UCSD-AML1 (cell line): ENCODE data around the gene MYBPC2.
"Not testable (repeated sequence)": the region's sequence is repeated elsewhere in the genome, so short reads cannot be mapped to it uniquely, and the experiment has no call there.

Experiments
- DNase-seq: peaks from one replicate; lab custom pipeline; 2025; ENCODE audit not compliant: unreplicated experiment; lab: John Stamatoyannopoulos, UW

The MYBPC2 gene

DNA sequence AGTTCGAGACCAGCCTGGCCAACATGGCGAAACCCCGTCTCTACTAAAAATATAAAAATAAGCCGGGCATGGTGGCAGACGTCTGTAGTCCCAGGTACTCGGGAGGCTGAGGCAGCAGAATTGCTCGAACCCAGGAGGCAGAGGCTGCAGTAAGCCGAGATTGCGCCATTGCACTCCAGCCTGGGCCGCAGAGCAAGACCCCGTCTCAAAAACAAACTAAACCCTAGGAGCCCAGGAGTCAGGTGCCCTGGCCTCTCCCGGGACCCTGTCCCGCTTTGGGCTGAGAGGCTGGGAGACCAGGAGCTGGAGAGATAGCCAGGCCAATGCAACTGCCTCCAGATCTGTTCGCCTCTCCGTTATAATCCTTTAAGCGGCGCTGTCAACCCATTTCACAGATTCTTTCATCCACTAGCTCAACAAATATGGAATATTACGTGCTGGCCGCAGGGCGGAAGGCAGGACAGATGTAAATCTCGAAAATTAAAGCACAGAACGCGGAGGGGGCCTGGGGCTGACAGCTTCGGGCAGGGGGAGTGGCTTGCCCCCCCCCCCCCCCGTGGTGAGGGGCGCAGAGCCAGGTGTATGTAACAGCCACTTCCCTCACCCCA, 5.3 kb upstream of the MYBPC2 start:
- no peak for DNase-seq

- no peak for DNase-seq
These were observed 4.7 kb upstream of the MYBPC2 start for GRCh38 chr19:50427997-50428425.

DNA sequence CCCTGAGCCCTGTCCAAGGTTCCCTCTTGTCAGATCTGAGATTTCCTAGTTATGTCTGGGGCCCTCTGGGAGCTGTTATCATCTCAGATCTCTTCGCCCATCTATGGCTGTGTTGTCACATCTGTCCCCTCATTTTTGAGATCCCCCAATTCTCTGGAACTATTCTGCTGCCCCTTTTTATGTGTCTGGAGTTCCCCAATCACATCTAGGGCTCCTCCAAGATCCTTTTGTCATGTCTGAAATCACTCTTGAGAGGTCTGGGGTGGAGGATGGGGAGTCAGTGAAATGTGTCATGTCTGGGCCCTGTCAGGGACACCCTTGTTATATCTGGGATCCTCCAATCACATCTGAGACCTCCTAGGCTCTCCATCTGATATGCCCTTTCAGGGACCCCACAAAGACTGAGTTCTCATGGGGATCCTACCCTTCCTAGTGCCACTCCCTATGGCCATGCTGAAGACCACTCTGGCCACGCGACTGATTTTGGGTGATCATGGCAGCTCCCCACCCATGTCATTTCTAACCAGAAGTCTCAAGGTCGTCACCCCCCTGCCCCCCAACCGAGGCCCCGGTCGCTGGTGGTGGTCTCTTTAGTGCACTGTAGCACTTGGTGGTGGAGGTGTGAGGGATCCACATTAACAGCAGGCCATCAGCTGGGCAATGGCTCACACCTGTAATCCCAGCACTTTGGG, 3.8 kb upstream of the MYBPC2 start:
- no peak for DNase-seq

DNA sequence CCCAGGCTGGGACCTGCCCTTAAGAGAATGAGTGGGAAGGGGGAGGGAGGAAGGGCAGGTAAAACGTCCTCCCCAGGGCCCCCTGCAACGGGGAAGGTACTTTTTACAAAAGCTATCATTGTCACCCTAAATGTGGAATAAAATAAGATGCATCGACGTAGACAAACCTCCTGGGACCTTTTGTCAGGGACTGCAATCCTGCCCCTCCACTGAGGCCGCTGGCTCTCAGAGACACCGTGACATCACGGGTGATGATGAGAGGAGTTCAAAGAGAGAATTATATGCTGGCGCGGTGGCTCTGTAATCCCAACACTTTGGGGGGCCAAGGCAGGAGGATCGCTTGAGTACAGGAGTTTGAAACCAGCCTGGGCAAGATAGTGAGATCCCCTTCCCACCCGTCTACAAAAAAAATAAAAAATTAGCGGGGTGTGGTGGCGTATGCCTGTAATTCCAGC, 1.8 kb upstream of the MYBPC2 start:
- no peak for DNase-seq

- DNase-seq, result peak; percentile 91
These were observed 1.1 kb upstream of the MYBPC2 start for GRCh38 chr19:50431343-50432220.

- DNase-seq, result no peak
These were observed 799 bp downstream of the MYBPC2 start for GRCh38 chr19:50433201-50434180.

GRCh38 chr19:50434525-50434924, 1.8 kb downstream of the MYBPC2 start:
- DNase-seq, result no peak

DNA sequence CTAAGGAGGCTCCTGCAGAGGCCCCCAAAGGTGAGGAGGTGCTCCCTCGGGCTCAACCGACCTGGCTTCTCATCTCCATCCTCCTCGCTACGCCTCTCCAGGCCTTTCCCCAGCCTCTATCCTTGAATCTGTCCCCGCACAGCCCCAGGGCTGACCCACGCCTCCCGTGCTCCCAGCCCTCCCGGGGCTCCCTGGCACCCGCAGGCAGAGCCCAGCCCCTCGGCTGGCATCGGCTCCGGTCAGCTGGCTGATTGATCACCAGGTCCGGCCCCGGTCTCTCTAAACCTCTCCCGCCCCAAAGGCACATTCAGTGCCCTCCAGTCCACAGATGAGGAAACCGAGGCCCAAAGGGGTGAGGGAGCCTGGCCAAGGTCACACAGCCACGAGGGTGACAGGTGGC, 2.5 kb downstream of the MYBPC2 start:
- no peak for DNase-seq

- no peak for DNase-seq
These were observed 2.9 kb downstream of the MYBPC2 start for GRCh38 chr19:50435627-50436026.

DNA sequence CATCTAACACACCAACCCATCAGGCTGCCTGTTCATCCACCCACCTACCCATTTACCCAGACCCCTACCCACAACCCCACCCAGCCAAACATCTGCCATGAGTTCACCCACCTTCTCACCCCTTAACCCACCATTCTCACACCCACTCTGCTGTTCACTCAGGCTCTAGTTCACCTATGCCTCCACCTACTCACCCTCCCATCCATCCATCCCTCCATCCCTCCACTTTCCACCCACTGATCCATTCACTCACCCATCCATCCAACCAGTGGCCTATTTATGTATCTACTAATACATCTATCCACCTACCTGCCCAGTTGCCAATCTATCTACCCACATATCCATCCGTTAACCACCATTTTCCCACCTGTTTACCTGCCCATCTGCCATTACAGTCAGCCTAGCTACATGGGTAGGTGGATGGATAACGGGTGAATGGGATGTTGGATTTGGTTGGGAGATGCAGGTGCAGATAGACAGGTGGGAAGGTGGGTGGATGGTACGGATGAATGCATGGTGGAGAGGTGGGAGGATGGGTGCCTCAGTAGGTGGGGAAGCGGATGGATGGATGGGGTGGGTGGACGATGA, 5.3 kb downstream of the MYBPC2 start:
- no peak for DNase-seq

- DNase-seq, result not testable (repeated sequence)
These were observed 6.4 kb downstream of the MYBPC2 start for GRCh38 chr19:50439130-50439529.

- no peak for DNase-seq
These were observed 11.4 kb downstream of the MYBPC2 start for GRCh38 chr19:50444059-50444458.

DNA sequence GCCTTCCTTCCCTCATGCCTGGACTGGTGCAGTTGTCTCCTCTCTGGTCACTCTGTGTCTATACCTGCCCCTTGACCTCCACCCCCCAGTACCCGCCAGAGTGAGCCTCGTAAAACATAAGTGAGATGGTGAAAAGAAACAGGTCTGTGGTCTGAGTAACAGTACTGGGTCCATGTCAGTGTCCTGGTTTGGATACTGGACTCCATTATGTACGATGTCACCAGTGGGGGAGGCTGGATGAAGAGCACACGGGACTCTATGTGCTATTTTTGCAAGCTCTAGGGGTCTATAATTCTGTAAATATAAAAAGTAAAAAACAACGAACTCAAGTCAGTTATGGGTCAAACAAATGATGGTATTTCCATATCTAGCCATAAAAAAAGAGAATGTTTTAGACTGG, 14.4 kb downstream of the MYBPC2 start:
- DNase-seq, result no peak

- DNase-seq, result no peak
These were observed 15.1 kb downstream of the MYBPC2 start for GRCh38 chr19:50447750-50448149.

GRCh38 chr19:50449236-50449899, 16.7 kb downstream of the MYBPC2 start:
- no peak for DNase-seq

- no peak for DNase-seq
These were observed 17.9 kb downstream of the MYBPC2 start for GRCh38 chr19:50450369-50451222.

- no peak for DNase-seq
These were observed 18.5 kb downstream of the MYBPC2 start for GRCh38 chr19:50451223-50451534.

DNA sequence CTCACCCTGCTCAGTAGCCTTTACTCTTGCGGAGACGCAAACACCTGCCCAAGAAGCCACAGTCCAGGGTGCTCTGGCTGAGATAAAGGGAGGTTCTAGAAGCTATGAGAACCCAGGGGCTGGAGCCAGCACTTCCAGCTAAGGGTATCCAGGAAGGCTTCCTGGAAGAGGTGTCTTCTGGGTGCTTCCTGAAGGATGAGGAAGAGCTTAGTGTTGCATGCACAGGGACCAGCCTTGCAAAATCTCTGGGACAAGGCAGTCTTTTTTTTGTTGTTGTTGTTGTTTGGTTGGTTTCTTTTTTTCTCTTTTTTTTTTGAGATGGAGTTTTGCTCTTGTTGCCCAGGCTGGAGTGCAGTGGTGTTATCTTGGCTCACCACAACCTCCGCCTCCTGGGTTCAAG, 20.6 kb downstream of the MYBPC2 start:
- DNase-seq, result no peak

DNA sequence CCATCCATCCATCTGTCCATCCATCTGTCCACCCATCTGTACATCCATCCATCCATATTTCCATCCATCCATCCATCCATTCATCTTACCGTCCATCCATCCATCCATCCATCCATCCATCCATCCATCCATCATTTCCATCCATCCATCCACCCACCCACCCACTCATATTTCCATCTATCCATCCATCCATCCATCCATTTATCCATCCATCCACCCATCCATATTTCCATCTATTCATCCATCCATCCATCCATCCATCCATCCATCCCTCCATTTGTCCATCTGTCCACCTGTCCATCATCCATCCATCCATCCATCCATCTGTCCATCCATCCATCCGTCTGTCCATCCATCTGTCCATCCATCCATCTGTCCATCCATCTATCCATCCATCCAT, 23.3 kb downstream of the MYBPC2 start:
- DNase-seq, result no peak
